ENCODE measurements around the gene MMADHC.
A peak's percentile ranks its signal among the peaks of the same experiment; 100 is the strongest.

The MMADHC gene

DNA sequence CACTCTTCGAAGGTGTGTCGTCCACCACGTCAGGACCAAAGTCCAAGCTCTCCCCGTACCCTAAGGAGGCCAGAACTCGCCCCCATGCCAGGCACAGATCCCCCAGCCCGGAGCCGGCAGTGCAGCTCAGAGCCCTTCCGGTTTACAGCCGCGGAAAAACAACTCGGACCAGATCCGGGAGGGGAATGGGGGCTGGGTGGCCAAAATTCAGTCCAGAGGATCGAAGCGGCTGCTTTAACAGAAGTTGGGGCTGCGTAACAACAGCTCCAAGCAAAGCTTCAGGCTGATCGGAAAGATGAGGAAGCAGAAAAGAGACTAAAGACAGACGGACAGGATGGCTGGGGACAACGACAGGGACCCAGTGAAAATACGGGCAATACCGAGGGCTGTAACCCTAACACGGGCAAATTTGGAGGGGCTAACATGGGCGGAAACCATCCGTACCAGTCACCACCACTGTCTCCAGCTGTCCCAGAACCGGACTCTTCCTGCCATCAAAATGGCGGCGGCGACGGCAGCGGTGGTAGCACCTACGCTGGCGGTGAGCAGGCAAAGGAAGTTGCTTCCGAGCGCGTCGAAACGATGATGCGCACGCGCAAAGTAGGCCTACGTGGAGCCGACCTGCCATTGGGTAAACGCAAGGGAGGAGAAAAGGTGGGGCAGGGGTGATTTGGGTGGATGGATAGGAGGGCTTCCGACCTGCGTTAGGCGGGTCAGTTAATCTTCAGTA lies at the start of gene MMADHC:
Gene MMADHC (minus strand): TSS at position 556 of the 730 bp plus-strand sequence. CDS start 678 bp downstream, outside the sequence.
- peak; percentile 94 for DNase-seq

DNA sequence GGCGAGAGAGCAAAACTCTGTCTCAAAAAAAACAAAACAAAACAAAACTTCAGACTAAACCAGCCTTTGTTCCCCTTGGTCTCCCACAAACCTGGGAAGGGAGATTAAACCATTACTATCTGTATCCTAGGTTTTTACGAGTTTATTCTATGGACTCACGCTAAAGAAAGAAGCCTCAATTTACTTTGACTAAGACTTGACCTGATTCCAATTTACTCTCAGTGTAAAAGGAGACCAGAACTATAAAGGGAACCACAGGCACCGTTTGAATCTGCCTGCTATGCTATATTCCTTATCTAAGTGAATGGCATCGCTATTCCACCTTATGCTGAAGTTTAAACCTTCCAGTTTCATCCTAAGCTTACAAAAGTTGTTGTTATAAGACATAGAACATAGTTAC lies 46.5 kb upstream of the MMADHC start:
- no peak for DNase-seq

DNA sequence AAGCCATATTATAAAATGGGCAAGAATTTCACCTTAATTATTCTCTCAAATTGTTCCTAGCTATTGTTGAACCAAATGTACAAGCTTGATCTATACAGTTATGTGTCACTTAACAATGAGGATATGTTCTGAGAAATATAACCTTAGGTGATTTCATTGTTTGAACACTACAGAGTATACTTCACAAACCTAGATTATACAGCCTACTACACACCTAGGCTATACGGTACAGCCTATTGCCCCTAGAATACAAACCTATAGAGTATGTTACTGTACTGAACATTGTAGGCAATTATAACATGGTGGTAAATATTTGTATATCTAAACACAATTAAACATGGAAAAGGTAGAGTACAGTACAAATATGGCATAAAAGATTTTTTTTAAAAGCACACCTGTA lies 42.9 kb upstream of the MMADHC start:
- no peak for DNase-seq

DNA sequence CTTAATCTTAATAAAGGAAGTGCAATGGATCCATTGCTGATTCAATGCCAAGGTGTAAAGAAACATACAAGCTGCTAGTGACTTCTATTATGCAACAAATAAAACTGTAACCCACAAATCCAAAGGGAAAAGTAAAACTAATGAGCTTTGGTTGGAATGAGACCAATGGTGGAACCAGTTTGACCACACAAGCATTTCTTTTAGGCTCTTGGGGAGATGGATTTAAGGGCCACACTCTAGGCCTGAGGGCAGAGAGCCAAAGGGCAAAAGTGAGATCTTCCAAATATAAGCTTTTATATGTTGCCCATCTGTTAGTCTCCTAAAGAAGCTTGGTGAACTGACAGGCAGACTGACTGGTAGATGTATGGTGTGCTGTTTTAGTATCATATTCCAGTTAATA lies 41.5 kb upstream of the MMADHC start:
- no peak for DNase-seq

DNA sequence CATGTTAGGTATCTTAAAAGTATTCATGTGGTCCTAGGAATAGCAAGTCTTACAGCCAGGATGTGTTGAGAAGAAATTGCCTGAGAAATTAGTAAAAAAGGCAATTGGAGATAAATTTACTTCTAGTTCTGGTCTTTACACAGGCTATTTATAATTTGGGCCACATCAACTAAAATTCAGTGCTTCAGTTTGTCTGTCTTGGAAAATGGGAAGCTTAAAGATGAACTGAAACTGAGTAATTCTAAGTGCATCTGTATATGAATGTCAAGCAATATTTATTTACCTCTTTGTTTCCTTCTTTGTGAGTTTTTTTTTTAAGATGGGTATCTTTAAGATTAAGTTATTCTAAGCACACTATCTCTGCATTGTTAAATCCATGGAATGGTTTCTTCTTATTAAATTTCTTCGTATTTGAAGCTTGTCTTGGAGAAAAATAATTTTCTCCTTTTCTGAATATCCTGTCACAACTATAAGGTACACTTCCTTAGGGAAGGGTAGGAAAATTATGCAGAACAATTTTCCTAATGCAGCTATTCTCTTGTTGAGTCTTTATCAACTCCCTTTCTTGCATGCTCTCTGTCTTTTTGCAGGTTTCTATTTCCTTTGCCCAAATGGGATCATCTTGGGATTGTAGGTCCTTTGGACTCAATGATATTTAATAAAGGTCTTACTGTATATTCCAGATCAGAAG lies 39.7 kb upstream of the MMADHC start:
- DNase-seq: no peak

DNA sequence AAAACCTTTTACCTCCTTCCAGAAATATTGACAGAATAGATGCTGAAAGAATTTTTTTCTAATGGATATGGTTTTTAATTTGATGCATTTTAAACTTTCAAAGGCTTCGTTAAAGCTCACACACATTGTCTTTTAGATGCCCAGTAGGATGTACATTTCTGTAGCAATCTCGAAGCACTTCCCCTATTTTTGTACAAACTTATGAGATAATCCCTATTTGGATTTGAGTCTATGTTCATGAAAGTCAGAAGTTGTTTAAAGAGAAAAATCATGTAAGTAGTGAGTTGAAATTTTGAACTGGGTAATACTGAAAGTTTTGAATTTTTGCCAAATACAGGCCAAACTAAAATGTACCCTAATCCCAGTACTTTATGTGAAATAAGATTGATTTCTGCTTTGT lies 38.1 kb upstream of the MMADHC start:
- DNase-seq: no peak

DNA sequence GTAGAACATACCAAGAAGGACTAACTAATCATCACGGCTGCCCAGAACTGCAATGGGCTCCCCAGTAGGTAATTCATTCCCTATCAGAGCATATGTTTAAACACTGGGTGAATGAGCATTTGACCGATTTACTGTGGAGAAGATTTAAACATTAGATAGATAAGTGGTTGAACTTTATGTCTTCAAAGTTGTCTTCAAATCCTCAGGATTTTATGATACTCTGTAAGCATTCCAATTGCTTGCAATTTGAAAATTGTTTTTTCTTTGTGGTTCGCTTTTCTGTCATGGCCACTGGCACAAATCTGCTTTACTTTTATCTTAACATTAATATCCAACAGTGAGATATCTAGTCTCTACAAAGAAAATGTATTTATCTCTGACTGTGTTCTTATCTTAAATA lies 37.7 kb upstream of the MMADHC start:
- DNase-seq: no peak

DNA sequence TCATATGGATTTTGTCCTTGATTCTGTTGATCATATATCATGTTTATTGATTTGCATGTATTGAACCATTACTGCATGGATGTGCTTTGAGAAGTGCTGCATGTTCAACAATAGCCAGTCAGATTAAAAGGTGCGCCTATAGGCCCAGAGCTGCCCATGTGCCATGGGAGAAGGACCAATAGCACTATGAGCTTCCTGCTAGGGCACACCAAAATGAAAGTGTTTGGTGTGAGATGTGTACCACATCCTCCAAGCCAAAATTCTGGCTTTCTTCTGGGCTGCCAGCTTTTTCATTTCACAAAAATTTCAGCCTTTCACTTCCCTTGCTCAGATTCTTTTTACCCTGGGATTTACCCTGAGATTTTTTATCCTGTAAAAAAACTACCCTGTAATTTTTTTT lies 34.8 kb upstream of the MMADHC start:
- DNase-seq: no peak

DNA sequence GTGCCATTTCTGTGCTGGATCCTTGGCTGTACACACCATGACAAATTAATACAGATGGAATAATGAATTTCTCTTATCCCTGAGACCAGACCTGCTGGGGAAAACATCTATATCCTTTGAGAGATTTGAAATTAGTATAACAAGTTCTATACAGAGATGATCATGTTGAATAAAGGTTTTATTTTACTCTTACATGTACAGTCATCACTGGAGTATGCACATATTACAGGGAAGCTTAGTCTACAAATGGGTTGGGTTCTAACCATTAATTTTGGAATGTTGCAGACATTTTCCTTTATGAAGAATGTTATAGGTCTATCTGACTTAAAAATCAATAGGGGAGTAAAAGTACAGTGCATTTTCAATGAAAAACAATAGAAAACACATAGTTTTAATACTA lies 29.9 kb upstream of the MMADHC start:
- no peak for DNase-seq

DNA sequence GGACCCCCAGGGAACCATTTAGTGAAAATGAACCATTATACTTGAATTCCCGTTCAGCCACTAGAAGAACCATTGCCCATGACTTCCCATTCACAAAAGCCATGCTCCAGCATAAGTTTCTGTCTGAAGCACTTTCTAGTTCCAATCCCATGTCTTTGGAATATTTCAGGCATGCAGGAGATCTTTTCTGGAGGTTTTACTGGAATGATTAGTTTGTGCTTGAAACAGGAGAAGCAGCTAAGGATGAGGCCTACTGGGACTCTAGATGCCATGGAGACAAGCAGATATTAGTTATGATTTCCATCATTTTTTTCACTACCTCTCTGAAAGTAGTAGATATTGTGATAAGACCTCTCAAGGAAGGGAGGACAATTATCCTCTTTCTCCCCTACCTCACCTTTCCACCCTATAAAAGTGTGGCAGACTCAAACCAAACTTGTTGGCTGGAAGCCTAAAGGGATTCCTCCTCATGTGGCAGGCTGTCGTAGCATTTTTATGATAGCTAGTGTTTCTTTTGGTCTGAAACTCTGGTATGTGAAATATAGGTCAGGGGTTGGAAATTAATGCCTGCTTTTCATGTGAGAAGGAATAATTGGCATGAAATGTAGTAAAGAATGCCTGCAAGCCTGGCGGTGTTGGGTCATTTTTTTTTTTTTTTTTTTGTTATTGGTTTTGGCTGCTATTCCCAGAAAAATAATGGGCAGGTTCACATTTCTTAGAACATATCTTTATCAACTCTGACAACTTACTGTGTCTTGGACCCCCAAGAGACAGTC lies 29.3 kb upstream of the MMADHC start:
- DNase-seq: no peak

DNA sequence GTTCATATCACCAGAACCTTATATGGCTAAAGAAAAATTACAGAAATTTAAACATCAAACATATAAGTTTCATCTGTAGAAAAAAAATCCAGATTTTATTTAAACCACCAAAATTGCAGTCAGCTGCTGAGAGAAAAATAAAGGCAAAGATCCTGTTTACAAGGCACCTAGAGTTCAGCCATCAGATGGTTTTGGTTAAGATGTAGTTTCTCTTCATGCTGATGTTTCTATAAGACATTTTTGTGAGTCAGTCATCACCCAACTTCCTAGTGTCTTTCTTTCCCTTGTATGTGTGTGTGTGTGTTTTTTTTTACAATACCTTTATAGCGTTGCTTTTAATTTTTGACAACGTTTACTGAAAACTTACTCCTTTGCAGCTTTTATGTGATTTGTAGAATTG lies 26.1 kb upstream of the MMADHC start:
- DNase-seq: no peak

DNA sequence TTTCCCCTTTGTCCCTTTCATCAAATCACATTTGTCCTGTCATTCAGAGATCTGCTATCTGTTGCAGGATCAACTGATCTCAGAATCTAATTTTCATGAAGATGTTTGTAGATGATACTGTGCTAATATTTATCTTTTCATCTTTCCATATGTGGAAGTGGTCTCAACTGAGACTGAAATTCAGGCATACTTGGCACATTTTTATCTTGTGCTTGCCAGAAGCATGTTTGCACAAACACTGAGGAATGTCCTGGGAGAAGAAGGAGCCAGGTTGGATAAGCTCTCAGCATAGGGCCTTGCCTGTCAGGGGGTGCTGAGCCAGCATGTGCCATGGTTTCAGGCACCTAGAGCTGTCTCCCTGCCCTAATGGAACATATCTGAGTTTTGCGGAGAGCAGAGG lies 24.5 kb upstream of the MMADHC start:
- no peak for DNase-seq

DNA sequence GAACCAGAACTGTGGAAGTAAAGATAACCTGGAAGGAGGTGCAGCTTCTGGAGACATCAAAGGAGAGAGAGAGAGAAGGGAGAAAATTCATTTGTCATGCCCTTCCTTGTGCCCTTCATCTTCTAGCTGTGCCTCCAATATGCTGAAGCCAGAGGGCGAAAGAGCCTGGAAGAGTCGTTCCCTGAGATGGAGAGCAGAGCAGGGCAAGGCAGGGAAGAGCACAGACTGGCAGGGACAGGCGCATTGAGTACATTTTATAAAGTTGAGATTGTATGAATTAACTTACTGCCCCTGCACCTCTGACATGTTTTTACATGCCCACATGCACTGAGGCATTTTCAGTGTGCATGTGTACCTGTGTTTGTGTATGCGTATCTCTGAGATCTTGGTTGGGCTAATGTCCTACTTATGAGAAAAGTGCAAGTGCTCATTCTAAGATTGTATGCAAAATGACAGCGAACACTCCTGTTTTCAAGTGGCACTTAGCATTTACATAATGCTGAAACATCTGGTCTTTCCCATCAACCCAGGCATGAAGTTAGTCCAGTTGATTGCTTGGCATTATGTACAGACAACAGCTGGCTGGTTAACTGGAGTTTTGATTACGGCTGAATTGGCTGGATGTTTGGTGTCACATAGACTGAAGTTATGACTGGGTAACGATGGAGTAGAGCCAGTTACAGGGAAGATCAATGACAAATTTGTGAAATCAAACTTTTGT lies 23.7 kb upstream of the MMADHC start:
- DNase-seq: peak; percentile 88

DNA sequence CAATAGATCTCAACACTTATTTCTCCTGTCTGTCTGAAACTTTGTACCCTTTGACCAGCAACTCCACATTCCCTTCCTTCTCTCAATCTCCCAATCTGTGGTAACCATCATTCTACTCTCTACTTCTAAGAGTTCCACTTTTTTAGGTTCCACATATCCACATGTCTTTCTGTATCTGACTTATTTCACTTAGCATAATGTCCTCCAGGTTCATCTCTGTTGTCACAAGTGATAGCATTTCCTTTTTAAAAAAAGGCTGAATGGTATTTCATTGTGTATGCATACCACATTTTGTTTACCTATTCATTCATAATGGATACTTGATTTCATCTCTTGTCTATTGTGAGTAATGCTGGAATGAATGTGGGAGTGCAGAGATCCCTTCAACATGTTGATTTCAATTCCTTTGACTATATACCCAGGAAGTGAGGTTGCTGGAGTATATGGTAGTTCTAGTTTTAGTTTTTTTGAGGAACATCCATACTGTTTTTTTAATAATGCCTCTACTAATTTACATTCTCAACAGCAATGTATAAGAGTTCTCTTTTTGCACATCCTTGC lies 18.8 kb upstream of the MMADHC start:
- no peak for DNase-seq

DNA sequence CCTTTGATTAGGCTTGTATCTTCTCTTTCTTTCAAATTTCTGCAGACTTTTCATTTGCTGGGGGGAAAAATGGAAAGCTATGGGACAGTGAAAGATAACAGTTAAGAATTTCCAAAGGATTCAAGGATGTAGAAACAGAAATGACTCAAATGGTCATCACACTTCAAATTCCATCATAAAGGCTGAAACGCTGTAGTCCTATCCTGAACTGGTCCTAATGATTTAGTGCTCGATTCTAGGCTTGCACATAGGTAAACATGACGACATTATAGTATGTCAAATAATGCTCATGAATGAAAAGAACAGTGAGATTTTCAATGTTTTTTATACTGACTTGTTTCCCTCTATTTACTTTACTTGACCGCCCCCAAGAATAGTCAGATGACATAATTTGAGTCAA lies 15.7 kb upstream of the MMADHC start:
- DNase-seq: no peak

DNA sequence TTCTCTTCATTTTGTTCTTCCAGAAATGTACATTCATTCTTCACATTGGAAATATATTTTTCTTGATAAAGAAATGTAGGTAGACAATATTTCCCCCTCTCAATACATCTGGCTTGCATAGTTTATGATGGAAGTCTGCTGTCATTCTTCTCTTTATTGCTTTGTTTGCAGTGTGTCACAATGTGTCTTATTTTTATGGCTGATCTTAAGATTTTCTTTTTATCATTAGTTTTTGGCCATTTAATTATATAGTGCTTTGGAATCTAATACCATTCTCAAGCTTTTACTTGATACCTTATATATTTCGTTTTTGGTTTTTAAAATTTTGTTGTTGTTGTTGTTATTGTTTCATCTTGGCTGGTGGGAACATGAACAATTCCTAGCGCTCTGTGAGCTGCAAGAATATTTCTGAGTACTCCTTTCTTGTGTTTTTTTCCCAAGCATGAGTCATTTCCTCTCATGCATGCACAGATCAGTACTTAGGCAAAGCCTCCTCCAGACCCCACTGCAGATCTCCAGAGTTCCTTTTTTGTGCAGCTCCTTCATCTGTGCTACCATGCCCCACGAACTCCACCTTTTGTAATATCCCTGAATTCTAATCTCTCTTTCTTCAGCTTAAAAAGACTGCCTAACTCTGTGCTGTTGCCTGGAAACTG lies 13.7 kb upstream of the MMADHC start:
- no peak for DNase-seq

DNA sequence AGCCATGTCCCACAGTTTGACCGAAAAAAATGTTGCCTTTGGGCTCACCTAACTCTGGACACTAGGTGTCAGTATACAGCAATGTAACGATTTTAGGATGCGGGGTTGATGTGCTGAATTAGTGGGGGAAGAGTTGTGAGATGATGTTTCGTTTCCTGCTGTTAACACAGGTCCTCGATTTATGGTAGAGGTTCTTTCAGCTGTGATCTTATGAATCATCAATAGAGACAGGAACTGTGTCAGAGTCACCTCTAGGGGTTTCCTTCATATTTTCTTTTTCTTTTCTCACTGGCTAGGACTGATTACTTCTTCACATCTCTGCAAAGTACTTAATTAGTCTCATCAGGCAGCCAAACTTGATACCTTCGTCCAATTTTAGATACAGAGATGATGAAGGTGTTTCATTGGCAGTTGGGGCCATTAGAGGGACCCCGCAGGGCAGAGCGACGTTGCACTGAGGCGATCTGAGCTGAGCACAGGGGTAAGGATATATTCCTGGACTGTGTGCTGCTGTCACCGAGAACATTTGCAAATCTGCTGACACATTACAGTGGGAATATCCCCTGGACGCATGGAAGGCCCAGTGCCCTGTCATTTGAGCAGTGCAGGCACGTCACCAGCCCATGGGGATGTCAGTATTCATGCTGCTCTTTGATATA lies 10.2 kb upstream of the MMADHC start:
- peak; percentile 77 for DNase-seq

DNA sequence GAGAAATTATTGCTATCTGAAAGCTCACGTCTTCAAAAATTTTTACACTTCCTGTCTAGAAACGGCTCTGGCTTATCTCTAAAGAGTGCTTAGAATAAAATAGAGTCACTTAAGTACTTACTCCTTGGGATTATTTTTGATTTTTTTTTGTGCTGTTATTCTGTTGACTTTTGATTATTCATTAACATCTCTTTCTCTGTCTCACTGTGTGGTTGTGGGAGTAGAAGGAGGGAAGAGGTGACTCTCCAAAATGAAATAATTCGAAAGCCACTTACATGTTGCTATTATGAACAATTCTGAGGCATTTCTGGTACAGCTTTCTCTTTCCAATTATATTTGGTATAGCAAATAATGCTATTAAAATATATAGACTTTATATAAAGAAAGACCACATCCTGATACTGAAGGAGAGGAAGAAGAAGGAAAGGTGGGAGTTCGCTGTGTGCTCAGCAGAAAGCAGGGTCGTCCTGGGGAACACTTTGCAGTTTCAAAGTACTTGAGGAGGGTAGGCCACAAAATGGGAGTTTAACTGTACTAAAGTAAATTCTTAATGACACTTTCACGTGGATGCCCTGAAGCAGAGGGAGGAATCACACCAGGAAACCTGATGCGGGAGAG lies 9.6 kb upstream of the MMADHC start:
- no peak for DNase-seq

DNA sequence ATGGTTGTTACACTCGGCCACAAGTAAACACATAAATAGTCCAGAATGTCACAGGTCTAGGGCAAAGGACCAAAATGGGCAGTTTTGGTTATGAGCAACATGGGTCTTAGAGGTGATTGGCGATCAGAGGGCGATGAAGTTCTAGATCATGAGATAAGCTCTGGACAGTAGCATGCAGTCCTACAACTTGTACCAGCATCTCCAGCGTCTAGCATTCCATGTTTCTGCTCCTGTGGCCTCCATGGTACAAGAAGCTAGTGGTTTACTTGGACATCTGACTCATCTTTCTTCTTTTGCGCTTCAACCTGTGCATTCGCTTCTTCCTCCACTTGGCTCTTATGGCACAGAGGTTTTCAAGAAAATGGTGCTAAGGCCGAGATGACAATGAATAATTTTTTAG lies 8.9 kb upstream of the MMADHC start:
- no peak for DNase-seq

DNA sequence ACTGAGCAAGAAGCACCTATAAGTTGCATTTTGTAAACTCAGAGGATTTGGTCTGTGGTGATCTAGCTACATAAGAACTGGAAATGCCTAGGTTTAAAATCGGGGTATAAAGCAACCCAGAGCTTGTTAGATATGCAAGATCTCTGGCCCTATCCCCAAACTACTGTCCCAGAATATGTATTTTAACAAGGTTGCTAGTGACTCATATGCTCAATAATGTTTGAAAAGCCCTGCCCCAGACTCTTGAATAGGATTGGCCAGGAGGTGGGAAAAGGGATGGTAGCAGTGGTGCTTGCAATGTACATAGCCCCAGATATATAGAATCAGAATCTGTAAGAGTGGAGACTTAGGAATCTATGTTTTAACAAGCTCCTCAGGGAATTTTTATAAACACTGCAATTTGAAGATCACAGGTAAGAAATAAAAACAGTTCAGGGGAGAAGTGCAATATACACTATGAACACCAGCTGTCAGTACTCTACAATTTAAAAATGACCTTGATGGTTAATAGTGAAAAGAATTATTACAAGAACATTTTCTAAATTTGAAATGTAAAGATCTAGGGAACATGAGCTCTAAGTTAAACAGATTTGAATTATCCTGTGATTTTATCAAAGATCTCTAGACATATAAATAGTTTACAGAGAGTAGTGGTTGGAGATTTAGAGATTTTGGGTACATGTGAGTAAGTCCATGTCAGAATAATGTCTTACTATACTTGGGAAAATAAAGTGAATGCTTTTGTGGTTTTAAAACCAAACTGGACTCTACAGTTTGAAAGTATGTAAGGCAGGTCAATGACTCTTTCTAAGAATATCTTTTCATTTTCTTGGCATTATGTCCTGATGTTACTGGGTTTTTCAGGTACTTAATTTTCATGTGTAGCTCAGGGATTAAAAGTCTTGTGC lies 7.7 kb upstream of the MMADHC start:
- DNase-seq: no peak

All from NCI-H1694 (cell line).